K562 (cell line): ENCODE results near the gene PLA2G4D. TPM values are rescaled to one million over a fixed set of nuclear protein-coding genes. Genes with fewer than 3 reads are reported as not detected.

ENCODE experiments used
- BMI1 ChIP-seq: fragments of 150-350 bp; IDR thresholded peaks from 2 replicates; pipeline ENCODE4 v1.6.1; 2014; ENCODE audit warnings: low read length
- ELF2 ChIP-seq: fragments of 250-450 bp; sonication (Bioruptor Pico); IDR thresholded peaks from 2 replicates; pipeline ENCODE4 v1.5.0; 2021; ENCODE audit warnings: mild to moderate bottlenecking
- GTF2E2 ChIP-seq: fragments of 200-800 bp; sonication (Bioruptor generic); IDR thresholded peaks from 2 replicates; pipeline ENCODE4 v1.6.1; 2016; ENCODE audit warnings: missing genetic modification characterization, missing compliant biosample characterization
- HDAC2 ChIP-seq: fragments of 450-650 bp; IDR thresholded peaks from 2 replicates; pipeline ENCODE4 v1.6.1; 2016; ENCODE audit warnings: mild to moderate bottlenecking
- HMG20B ChIP-seq: fragments of 250-450 bp; sonication (Bioruptor Pico); IDR thresholded peaks from 2 replicates; pipeline ENCODE4 v1.5.0; 2021; ENCODE audit warnings: mild to moderate bottlenecking
- HNRNPL ChIP-seq: fragments of 200-400 bp; formaldehyde crosslinking; IDR thresholded peaks from 2 replicates; pipeline ENCODE4 v1.6.1; 2017; ENCODE audit warnings: low read depth, mild to moderate bottlenecking, low read length
- HNRNPLL ChIP-seq: fragments of 200-400 bp; formaldehyde crosslinking; IDR thresholded peaks from 2 replicates; pipeline ENCODE4 v1.6.1; 2017; ENCODE audit warnings: low read length, low read depth, mild to moderate bottlenecking; ENCODE audit not compliant: poor library complexity, severe bottlenecking
- KDM1A ChIP-seq, 2 experiments: fragments of 450-650 bp; IDR thresholded peaks; 2 replicates each; pipeline ENCODE4 v1.6.1; 2016; ENCODE audit warnings: mild to moderate bottlenecking in 2 of 2
- MXI1 ChIP-seq: IDR thresholded peaks from 2 replicates; pipeline ENCODE4 v1.6.1; 2011; ENCODE audit warnings: low read depth, mild to moderate bottlenecking, improper control_type of control experiment, low read length
- RCOR1 ChIP-seq, 2 experiments: IDR thresholded peaks; 2 replicates each; pipeline ENCODE4 v1.6.1; 2012; ENCODE audit warnings: low read depth in 2 of 2, low read length in 2 of 2, borderline replicate concordance in 1 of 2, improper control_type of control experiment in 1 of 2
- SMAD4 ChIP-seq: fragments of 250-450 bp; sonication (Bioruptor Pico); conservative IDR thresholded peaks from 2 replicates; pipeline ENCODE4 v1.8.0; 2021; ENCODE audit warnings: inconsistent platforms, mild to moderate bottlenecking, moderate library complexity
- TAF7 ChIP-seq: fragments of 450-650 bp; IDR thresholded peaks from 2 replicates; pipeline ENCODE4 v1.6.1; 2016; ENCODE audit warnings: missing genetic modification characterization, missing compliant biosample characterization
- TRIM28 ChIP-seq: fragments of 450-650 bp; IDR thresholded peaks from 2 replicates; pipeline ENCODE4 v1.6.1; 2017
- ZNF41 ChIP-seq: fragments of 250-450 bp; sonication (Bioruptor Pico); conservative IDR thresholded peaks from 2 replicates; pipeline ENCODE4 v1.4.0; 2020; ENCODE audit warnings: mild to moderate bottlenecking
- ZNF57 ChIP-seq: fragments of 450-650 bp; formaldehyde crosslinking; IDR thresholded peaks from 2 replicates; pipeline ENCODE4 v1.4.0; 2020; ENCODE audit warnings: mild to moderate bottlenecking, moderate library complexity
- polyA plus RNA-seq, 8 experiments: library from polyadenylated mRNA; depleted of rRNA in 4 of 8; stranded (reverse) in 5 of 8; unstranded in 3 of 8; fragments of >200 nt; fragmentation: Nextera tagmentation in 2 of 8; fragmentation: Illumina TruSeq in 1 of 8; extraction: Ambion mirVana in 2 of 8; extraction: Trizol in 1 of 8; gene quantifications; 2 replicates each; pipeline versions ENCODE4 v1.2.1 to v1.2.3, GENCODE V29; 2011 to 2014; ENCODE audit warnings: inconsistent platforms in 1 of 8, missing spikeins in 1 of 8
- total RNA-seq, 7 experiments: library from RNA; depleted of rRNA in 6 of 7; stranded (reverse); fragments of >200 nt in 6 of 7; fragmentation: Illumina TruSeq in 2 of 7; extraction: Trizol in 2 of 7; gene quantifications; 2 replicates each; pipeline versions ENCODE4 v1.2.1 to v1.2.3, GENCODE V29; 2011 to 2021; ENCODE audit warnings: low replicate concordance in 1 of 7
- TF ChIP-seq, protein P1 (sequence below), 2 experiments: fragments of 450-650 bp in 1 of 2; sonication (generic) in 1 of 2; formaldehyde crosslinking in 1 of 2; IDR thresholded peaks; 2 replicates each; pipeline versions ENCODE4 v1.7.1 to v1.9.0; 2016 to 2022; ENCODE audit warnings: inconsistent platforms in 1 of 2, mild to moderate bottlenecking in 1 of 2, missing genetic modification reagents in 1 of 2
- TF ChIP-seq, protein P2 (sequence below): fragments of 450-650 bp; IDR thresholded peaks from 2 replicates; pipeline ENCODE4 v1.6.1; 2016
- TF ChIP-seq, protein P3 (sequence below): fragments of 250-450 bp; sonication (Bioruptor Pico); IDR thresholded peaks from 2 replicates; pipeline ENCODE4 v1.5.0; 2021; ENCODE audit warnings: mild to moderate bottlenecking, borderline replicate concordance

The PLA2G4D gene
- total and polyA plus RNA-seq, 9 of the 15 experiments (the other 6 are each of a cell fraction or from before 2014, with no cell fraction given), result 0.04 TPM; not detected in 8

DNA sequence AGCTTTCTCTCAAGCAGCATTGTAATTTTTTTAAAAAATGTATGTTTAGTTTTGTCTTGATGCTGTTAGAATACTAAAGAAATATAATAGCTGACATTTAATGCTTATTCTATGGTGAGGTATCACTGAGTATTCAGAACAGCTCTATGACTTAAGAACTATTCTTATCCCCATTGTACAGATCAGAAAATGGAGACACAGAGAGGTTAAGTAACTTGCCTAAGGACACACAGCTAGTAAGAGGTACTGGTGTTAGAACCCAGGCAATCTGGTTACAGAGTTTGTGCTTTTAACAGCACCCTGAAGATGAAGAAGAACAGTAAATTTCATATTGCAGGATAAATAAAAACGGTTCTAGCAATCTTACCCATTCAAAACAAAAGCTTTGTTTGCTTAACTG lies 15.5 kb downstream of the PLA2G4D start (continued):
- TF ChIP-seq, protein P1, sequence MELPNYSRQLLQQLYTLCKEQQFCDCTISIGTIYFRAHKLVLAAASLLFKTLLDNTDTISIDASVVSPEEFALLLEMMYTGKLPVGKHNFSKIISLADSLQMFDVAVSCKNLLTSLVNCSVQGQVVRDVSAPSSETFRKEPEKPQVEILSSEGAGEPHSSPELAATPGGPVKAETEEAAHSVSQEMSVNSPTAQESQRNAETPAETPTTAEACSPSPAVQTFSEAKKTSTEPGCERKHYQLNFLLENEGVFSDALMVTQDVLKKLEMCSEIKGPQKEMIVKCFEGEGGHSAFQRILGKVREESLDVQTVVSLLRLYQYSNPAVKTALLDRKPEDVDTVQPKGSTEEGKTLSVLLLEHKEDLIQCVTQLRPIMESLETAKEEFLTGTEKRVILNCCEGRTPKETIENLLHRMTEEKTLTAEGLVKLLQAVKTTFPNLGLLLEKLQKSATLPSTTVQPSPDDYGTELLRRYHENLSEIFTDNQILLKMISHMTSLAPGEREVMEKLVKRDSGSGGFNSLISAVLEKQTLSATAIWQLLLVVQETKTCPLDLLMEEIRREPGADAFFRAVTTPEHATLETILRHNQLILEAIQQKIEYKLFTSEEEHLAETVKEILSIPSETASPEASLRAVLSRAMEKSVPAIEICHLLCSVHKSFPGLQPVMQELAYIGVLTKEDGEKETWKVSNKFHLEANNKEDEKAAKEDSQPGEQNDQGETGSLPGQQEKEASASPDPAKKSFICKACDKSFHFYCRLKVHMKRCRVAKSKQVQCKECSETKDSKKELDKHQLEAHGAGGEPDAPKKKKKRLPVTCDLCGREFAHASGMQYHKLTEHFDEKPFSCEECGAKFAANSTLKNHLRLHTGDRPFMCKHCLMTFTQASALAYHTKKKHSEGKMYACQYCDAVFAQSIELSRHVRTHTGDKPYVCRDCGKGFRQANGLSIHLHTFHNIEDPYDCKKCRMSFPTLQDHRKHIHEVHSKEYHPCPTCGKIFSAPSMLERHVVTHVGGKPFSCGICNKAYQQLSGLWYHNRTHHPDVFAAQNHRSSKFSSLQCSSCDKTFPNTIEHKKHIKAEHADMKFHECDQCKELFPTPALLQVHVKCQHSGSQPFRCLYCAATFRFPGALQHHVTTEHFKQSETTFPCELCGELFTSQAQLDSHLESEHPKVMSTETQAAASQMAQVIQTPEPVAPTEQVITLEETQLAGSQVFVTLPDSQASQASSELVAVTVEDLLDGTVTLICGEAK (IDR thresholded peaks at IDR 0.05), result no peak
- TF ChIP-seq, protein P1 (CRISPR knock-in tag; IDR thresholded peaks at IDR 0.05), result no peak
- TF ChIP-seq TRIM28 (no peak), BMI1 (no peak), HDAC2 (peak; percentile 78), HNRNPL (no peak), HMG20B (CRISPR knock-in tag) (no peak), ZNF41 (CRISPR knock-in tag) (no peak), RCOR1 (IDR thresholded peaks at IDR 0.05; ENCODE audit: borderline replicate concordance in 1 of 2, low read depth in 2 of 2, low read length in 2 of 2) (peak in 1 of 2 experiments; percentile 38; a peak in 2 of 4 replicates), SMAD4 (CRISPR knock-in tag) (no peak), KDM1A (IDR thresholded peaks at IDR 0.05) (peak in 1 of 2 experiments; percentile 82), ZNF57 (no peak), GTF2E2 (no peak), TAF7 (tag) (no peak), HNRNPLL (no peak), MXI1 (no peak), ELF2 (CRISPR knock-in tag) (no peak)
- TF ChIP-seq, protein P2, sequence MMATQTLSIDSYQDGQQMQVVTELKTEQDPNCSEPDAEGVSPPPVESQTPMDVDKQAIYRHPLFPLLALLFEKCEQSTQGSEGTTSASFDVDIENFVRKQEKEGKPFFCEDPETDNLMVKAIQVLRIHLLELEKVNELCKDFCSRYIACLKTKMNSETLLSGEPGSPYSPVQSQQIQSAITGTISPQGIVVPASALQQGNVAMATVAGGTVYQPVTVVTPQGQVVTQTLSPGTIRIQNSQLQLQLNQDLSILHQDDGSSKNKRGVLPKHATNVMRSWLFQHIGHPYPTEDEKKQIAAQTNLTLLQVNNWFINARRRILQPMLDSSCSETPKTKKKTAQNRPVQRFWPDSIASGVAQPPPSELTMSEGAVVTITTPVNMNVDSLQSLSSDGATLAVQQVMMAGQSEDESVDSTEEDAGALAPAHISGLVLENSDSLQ, result no peak
- TF ChIP-seq, protein P3, sequence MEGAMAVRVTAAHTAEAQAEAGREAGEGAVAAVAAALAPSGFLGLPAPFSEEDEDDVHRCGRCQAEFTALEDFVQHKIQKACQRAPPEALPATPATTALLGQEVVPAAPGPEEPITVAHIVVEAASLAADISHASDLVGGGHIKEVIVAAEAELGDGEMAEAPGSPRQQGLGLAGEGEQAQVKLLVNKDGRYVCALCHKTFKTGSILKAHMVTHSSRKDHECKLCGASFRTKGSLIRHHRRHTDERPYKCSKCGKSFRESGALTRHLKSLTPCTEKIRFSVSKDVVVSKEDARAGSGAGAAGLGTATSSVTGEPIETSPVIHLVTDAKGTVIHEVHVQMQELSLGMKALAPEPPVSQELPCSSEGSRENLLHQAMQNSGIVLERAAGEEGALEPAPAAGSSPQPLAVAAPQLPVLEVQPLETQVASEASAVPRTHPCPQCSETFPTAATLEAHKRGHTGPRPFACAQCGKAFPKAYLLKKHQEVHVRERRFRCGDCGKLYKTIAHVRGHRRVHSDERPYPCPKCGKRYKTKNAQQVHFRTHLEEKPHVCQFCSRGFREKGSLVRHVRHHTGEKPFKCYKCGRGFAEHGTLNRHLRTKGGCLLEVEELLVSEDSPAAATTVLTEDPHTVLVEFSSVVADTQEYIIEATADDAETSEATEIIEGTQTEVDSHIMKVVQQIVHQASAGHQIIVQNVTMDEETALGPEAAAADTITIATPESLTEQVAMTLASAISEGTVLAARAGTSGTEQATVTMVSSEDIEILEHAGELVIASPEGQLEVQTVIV, result no peak
